K562 (cell line): ENCODE results near the gene THUMPD1. TPM values are rescaled to one million over a fixed set of nuclear protein-coding genes. Genes with fewer than 3 reads are reported as not detected.
A peak's percentile ranks its signal among the peaks of the same experiment; 100 is the strongest.

Experiments used
- CBX3 ChIP-seq, 2 experiments: IDR thresholded peaks; 1 replicate in 1 of 2; 2 replicates in 1 of 2; pipeline ENCODE4 v1.6.1; 2012; ENCODE audit warnings: inconsistent platforms in 2 of 2, low read length in 2 of 2, borderline replicate concordance in 1 of 2, control low read depth in 1 of 2
- CCNT2 ChIP-seq: IDR thresholded peaks from 2 replicates; pipeline ENCODE4 v1.6.1; 2011; ENCODE audit warnings: borderline replicate concordance, low read depth, mild to moderate bottlenecking, moderate library complexity, mixed read lengths, low read length; ENCODE audit not compliant: insufficient read length; ENCODE audit errors: extremely low read depth
- CXXC5 ChIP-seq: fragments of 250-450 bp; sonication (Bioruptor Pico); IDR thresholded peaks from 2 replicates; pipeline ENCODE4 v1.8.0; 2022; ENCODE audit warnings: inconsistent platforms, mild to moderate bottlenecking, moderate library complexity
- GATA2 ChIP-seq: sonication (generic); formaldehyde crosslinking; IDR thresholded peaks from 2 replicates; pipeline ENCODE4 v1.4.0; 2020; ENCODE audit warnings: mild to moderate bottlenecking, missing genetic modification reagents
- HNRNPK ChIP-seq: fragments of 200-400 bp; formaldehyde crosslinking; IDR thresholded peaks from one replicate; pipeline ENCODE4 v1.6.1; 2018; ENCODE audit warnings: mild to moderate bottlenecking, low read depth, low read length; ENCODE audit not compliant: poor library complexity, severe bottlenecking
- KLF13 ChIP-seq: fragments of 450-650 bp; IDR thresholded peaks from 2 replicates; pipeline ENCODE4 v1.6.1; 2016; ENCODE audit warnings: missing genetic modification characterization, low read depth, mild to moderate bottlenecking, missing compliant biosample characterization, moderate library complexity, borderline replicate concordance
- U2AF2 ChIP-seq: fragments of 200-400 bp; formaldehyde crosslinking; optimal IDR thresholded peaks from 2 replicates; pipeline ENCODE3; 2017; ENCODE audit warnings: low read depth, mild to moderate bottlenecking, low read length
- ZNF24 ChIP-seq: fragments of 450-650 bp; IDR thresholded peaks from 2 replicates; pipeline ENCODE4 v1.6.1; 2016
- ZNF780A ChIP-seq: fragments of 250-450 bp; sonication (Bioruptor Pico); IDR thresholded peaks from 2 replicates; pipeline ENCODE4 v1.5.0; 2021; ENCODE audit warnings: mild to moderate bottlenecking
- ZSCAN32 ChIP-seq: fragments of 450-650 bp; formaldehyde crosslinking; IDR thresholded peaks from 2 replicates; pipeline ENCODE4 v1.4.0; 2020; ENCODE audit warnings: mild to moderate bottlenecking, moderate library complexity
- polyA plus RNA-seq, 8 experiments: library from polyadenylated mRNA; depleted of rRNA in 4 of 8; stranded (reverse) in 5 of 8; unstranded in 3 of 8; fragments of >200 nt; fragmentation: Nextera tagmentation in 2 of 8; fragmentation: Illumina TruSeq in 1 of 8; extraction: Ambion mirVana in 2 of 8; extraction: Trizol in 1 of 8; gene quantifications; 2 replicates each; pipeline versions ENCODE4 v1.2.1 to v1.2.3, GENCODE V29; 2011 to 2014; ENCODE audit warnings: inconsistent platforms in 1 of 8, missing spikeins in 1 of 8
- total RNA-seq, 7 experiments: library from RNA; depleted of rRNA in 6 of 7; stranded (reverse); fragments of >200 nt in 6 of 7; fragmentation: Illumina TruSeq in 2 of 7; extraction: Trizol in 2 of 7; gene quantifications; 2 replicates each; pipeline versions ENCODE4 v1.2.1 to v1.2.3, GENCODE V29; 2011 to 2021; ENCODE audit warnings: low replicate concordance in 1 of 7
- TF ChIP-seq, protein P1 (sequence below), 2 experiments: fragments of 150-350 bp in 1 of 2; IDR thresholded peaks; 2 replicates each; pipeline ENCODE4 v1.6.1; 2012 to 2016; ENCODE audit warnings: low read depth in 2 of 2, low read length in 2 of 2, mild to moderate bottlenecking in 1 of 2, moderate library complexity in 1 of 2
- TF ChIP-seq, protein P2 (sequence below): fragments of 250-450 bp; sonication (Bioruptor Pico); IDR thresholded peaks from 2 replicates; pipeline ENCODE4 v1.8.0; 2022; ENCODE audit warnings: moderate library complexity, mild to moderate bottlenecking, inconsistent platforms

THUMPD1 gene
- total and polyA plus RNA-seq, 9 of the 15 experiments (the other 6 are each of a cell fraction or from before 2014, with no cell fraction given), result 37.8 to 101 (median 56.8) TPM

DNA sequence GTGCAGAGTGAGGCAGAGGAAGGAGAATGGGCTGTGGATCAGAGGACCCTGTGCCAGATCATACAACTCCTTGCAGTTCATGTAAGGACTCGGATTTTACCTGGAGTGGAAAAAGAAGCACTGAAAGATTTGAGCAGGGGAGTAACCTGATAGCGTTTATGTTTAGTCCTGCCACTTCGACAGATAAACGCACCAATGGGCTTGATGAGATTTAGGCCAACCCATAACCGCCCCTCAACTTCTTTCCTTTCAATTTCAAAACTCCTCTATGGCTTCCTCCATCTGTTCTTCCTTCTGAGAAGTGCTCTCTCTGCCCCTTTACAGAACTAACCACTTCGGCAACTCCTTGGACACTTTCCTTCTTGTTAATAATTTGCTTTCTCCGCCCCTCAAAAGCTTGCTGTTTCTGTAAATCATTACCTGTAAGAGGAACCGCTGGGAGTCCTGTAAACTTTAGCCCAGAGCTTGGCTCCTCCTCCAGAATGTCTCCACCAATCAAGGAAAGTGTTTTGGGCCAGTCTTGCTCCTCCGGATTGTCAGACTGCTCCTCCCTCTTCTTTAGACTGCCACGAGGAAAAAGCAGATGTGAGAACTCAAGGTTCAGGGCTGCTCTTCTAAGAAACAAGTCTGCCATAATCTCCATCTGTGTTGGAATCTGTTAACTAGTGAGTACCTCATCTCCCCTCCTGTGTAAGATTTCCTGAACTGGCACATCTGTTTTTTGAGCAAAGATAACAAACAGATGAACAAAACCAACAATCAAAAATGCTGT lies 22.0 kb upstream of the THUMPD1 start, which contains the start of gene ACSM3 (continued):
- TF ChIP-seq, protein P1, sequence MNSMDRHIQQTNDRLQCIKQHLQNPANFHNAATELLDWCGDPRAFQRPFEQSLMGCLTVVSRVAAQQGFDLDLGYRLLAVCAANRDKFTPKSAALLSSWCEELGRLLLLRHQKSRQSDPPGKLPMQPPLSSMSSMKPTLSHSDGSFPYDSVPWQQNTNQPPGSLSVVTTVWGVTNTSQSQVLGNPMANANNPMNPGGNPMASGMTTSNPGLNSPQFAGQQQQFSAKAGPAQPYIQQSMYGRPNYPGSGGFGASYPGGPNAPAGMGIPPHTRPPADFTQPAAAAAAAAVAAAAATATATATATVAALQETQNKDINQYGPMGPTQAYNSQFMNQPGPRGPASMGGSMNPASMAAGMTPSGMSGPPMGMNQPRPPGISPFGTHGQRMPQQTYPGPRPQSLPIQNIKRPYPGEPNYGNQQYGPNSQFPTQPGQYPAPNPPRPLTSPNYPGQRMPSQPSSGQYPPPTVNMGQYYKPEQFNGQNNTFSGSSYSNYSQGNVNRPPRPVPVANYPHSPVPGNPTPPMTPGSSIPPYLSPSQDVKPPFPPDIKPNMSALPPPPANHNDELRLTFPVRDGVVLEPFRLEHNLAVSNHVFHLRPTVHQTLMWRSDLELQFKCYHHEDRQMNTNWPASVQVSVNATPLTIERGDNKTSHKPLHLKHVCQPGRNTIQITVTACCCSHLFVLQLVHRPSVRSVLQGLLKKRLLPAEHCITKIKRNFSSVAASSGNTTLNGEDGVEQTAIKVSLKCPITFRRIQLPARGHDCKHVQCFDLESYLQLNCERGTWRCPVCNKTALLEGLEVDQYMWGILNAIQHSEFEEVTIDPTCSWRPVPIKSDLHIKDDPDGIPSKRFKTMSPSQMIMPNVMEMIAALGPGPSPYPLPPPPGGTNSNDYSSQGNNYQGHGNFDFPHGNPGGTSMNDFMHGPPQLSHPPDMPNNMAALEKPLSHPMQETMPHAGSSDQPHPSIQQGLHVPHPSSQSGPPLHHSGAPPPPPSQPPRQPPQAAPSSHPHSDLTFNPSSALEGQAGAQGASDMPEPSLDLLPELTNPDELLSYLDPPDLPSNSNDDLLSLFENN (IDR thresholded peaks at IDR 0.05; ENCODE audit: low read depth in 2 of 2, low read length in 2 of 2), result no peak; a peak in 1 of 4 replicates
- TF ChIP-seq CXXC5 (CRISPR knock-in tag) (peak; percentile 40; the same call in 1 of the 2 replicates), CCNT2 (peak; percentile 31), HNRNPK (no peak), U2AF2 (no peak), KLF13 (tag) (no peak), ZSCAN32 (CRISPR knock-in tag) (no peak), CBX3 (IDR thresholded peaks at IDR 0.05; ENCODE audit: borderline replicate concordance in 1 of 2, low read length in 2 of 2) (no peak), ZNF24 (no peak), ZNF780A (no peak), GATA2 (CRISPR knock-in tag) (0 out of 2 replicates have a peak, but pooled peaks have one; percentile 38)
- TF ChIP-seq, protein P2, sequence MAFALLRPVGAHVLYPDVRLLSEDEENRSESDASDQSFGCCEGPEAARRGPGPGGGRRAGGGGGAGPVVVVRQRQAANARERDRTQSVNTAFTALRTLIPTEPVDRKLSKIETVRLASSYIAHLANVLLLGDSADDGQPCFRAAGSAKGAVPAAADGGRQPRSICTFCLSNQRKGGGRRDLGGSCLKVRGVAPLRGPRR, result no peak
